Endothelial cell (in vitro differentiated cells): ENCODE data around the gene CRIP1. TPM values are rescaled to one million over a fixed set of nuclear protein-coding genes. Genes with fewer than 3 reads are reported as not detected.

ENCODE experiments used
- DNase-seq: peaks from one replicate; pipeline ENCODE4 v3.0.0; 2021; ENCODE audit warnings: low spot score
- H3K27ac Mint-ChIP-seq: one replicate; pipeline ENCODE4 v1.8.0; 2021; ENCODE audit warnings: mixed read lengths, inconsistent platforms; ENCODE audit not compliant: unreplicated experiment
- H3K27me3 Mint-ChIP-seq: one replicate; pipeline ENCODE4 v1.8.0; 2021; ENCODE audit warnings: mild to moderate bottlenecking, moderate library complexity, mixed read lengths, inconsistent platforms; ENCODE audit not compliant: unreplicated experiment
- H3K36me3 Mint-ChIP-seq: one replicate; pipeline ENCODE4 v1.8.0; 2021; ENCODE audit warnings: mild to moderate bottlenecking, low read depth, mixed read lengths, inconsistent platforms; ENCODE audit not compliant: unreplicated experiment
- H3K4me1 Mint-ChIP-seq: one replicate; pipeline ENCODE4 v1.8.0; 2021; ENCODE audit warnings: mild to moderate bottlenecking, mixed read lengths, inconsistent platforms; ENCODE audit not compliant: unreplicated experiment
- H3K4me3 Mint-ChIP-seq: one replicate; pipeline ENCODE4 v1.8.0; 2021; ENCODE audit warnings: mild to moderate bottlenecking, mixed read lengths, inconsistent platforms; ENCODE audit not compliant: unreplicated experiment
- H3K9me3 Mint-ChIP-seq: one replicate; pipeline ENCODE4 v1.8.0; 2021; ENCODE audit warnings: mixed read lengths, inconsistent platforms; ENCODE audit not compliant: unreplicated experiment
- CTCF ChIP-seq: fragments of 200-600 bp; sonication (generic); IDR thresholded peaks from one replicate; pipeline ENCODE4 v1.5.0; 2021; ENCODE audit warnings: antibody characterized with exemption; ENCODE audit not compliant: unreplicated experiment
- total RNA-seq: library from RNA; stranded (reverse); fragmentation: NEBNext Ultra II Directional; extraction: Animal tissue kit (Norgen Biotek cat#: 25700); gene quantifications from one replicate; pipeline ENCODE4 v1.2.1, GENCODE V29; 2021; ENCODE audit not compliant: unreplicated experiment

CRIP1 gene
- total RNA-seq, 1 donor from 2014 or later: 2.5 TPM

GRCh38 chr14:105494606-105494929 lies 7.9 kb downstream of the CRIP1 start:
- Mint-ChIP-seq H3K27ac (no peak overlapping the region), H3K4me3 (no peak overlapping the region), H3K9me3 (no peaks in the 10 kb centered on the region), H3K27me3 (peaks cover 15% of the 10 kb centered on the region), H3K4me1 (peaks cover 2% of the 10 kb centered on the region), H3K36me3 (no peaks in the 10 kb centered on the region)
- DNase-seq: no peak
- TF ChIP-seq CTCF: no peak

GRCh38 chr14:105495101-105495989 lies 8.7 kb downstream of the CRIP1 start:
- Mint-ChIP-seq H3K27ac (no peak overlapping the region), H3K4me1 (peaks cover 2% of the 10 kb centered on the region), H3K36me3 (no peaks in the 10 kb centered on the region), H3K4me3 (no peak overlapping the region), H3K9me3 (no peaks in the 10 kb centered on the region), H3K27me3 (peaks cover 14% of the 10 kb centered on the region)
- no peak for TF ChIP-seq CTCF
- no peak for DNase-seq

GRCh38 chr14:105495990-105496830 lies 9.5 kb downstream of the CRIP1 start:
- DNase-seq: no peak
- Mint-ChIP-seq H3K36me3 (no peaks in the 10 kb centered on the region), H3K4me1 (no peaks in the 10 kb centered on the region), H3K4me3 (no peak overlapping the region), H3K27ac (no peak overlapping the region), H3K27me3 (peaks cover 10% of the 10 kb centered on the region), H3K9me3 (no peaks in the 10 kb centered on the region)
- no peak for TF ChIP-seq CTCF

- Mint-ChIP-seq H3K36me3 (no peaks in the 10 kb centered on the region), H3K9me3 (no peaks in the 10 kb centered on the region), H3K27me3 (peaks cover 9% of the 10 kb centered on the region), H3K27ac (no peak overlapping the region), H3K4me3 (no peak overlapping the region), H3K4me1 (no peaks in the 10 kb centered on the region)
- no peak for TF ChIP-seq CTCF
- no peak for DNase-seq
These were observed 10.3 kb downstream of the CRIP1 start for GRCh38 chr14:105496831-105497591.
